GM21576 (cell line): ENCODE results near the gene ZEB2.
A peak's percentile ranks its signal among the peaks of the same experiment; 100 is the strongest.
"Not testable (repeated sequence)": the region's sequence is repeated elsewhere in the genome, so short reads cannot be mapped to it uniquely, and the experiment has no call there.

Experiments used
- ATAC-seq: cut with Tn5 transposase; IDR thresholded peaks from one replicate; pipeline ENCODE4 v1.9.1; 2021; ENCODE audit warnings: mild to moderate bottlenecking, moderate library complexity; ENCODE audit not compliant: unreplicated experiment

The ZEB2 gene

GRCh38 chr2:144396318-144396717 is 123.6 kb downstream of the ZEB2 start:
- ATAC-seq, result no peak

GRCh38 chr2:144390424-144391020 is 129.4 kb downstream of the ZEB2 start:
- ATAC-seq, result no peak

- ATAC-seq, result no peak
These were observed 130.0 kb downstream of the ZEB2 start for GRCh38 chr2:144389930-144390311.

- ATAC-seq, result no peak
These were observed 130.6 kb downstream of the ZEB2 start for GRCh38 chr2:144389151-144389929.

GRCh38 chr2:144385381-144385780 is 134.5 kb downstream of the ZEB2 start:
- ATAC-seq, result no peak

- no peak for ATAC-seq
These were observed 136.3 kb downstream of the ZEB2 start for GRCh38 chr2:144383571-144384100.

- peak; percentile 100 for ATAC-seq
These were observed 137.1 kb downstream of the ZEB2 start for GRCh38 chr2:144382849-144383248.

- ATAC-seq, result no peak
These were observed 138.2 kb downstream of the ZEB2 start for GRCh38 chr2:144381716-144382115.

GRCh38 chr2:144379851-144380311 is 140.0 kb downstream of the ZEB2 start:
- ATAC-seq, result no peak

GRCh38 chr2:144378551-144378950 is 141.4 kb downstream of the ZEB2 start:
- no peak for ATAC-seq

GRCh38 chr2:144377914-144378313 is 142.0 kb downstream of the ZEB2 start:
- no peak for ATAC-seq

- no peak for ATAC-seq
These were observed 143.0 kb downstream of the ZEB2 start for GRCh38 chr2:144376926-144377325.

GRCh38 chr2:144376460-144376859 is 143.5 kb downstream of the ZEB2 start:
- no peak for ATAC-seq

- peak; percentile 72 for ATAC-seq
These were observed 145.7 kb downstream of the ZEB2 start for GRCh38 chr2:144374163-144374661.

- no peak for ATAC-seq
These were observed 147.4 kb downstream of the ZEB2 start for GRCh38 chr2:144372410-144373080.

- ATAC-seq, result no peak
These were observed 148.9 kb downstream of the ZEB2 start for GRCh38 chr2:144370937-144371584.

GRCh38 chr2:144369416-144369815 is 150.5 kb downstream of the ZEB2 start:
- no peak for ATAC-seq

- ATAC-seq, result no peak
These were observed 153.0 kb downstream of the ZEB2 start for GRCh38 chr2:144366825-144367429.

GRCh38 chr2:144364944-144365738 is 154.8 kb downstream of the ZEB2 start:
- ATAC-seq, result no peak

- ATAC-seq, result not testable (repeated sequence)
These were observed 155.7 kb downstream of the ZEB2 start for GRCh38 chr2:144364247-144364646.
